ENCODE results near the gene LCE4A.

DNA sequence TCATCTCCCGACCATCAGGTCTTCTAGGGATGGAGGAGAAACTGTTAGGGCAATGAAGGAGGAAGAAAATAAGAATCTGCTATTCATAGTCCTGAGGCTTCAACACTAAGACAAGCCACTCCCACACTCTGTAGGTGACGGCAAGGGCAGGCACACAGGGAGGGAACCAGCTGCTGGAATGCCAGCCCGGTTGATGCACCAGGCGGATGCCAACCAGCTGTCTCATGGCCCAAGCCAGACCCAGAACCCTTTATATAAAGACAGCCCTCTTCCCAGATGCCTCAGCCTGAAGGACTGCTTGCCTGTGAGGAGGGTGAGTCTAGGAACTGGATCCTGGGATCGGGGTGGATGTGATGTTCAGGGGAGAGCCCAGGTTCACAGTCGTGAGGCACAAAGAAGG lies 49.8 kb downstream of the LCE4A start, which contains the start of gene KPRP:
- no peak for TF ChIP-seq NFATC4 (CRISPR knock-in tag; IDR thresholded peaks at IDR 0.05)
- TF ChIP-seq, protein P1, sequence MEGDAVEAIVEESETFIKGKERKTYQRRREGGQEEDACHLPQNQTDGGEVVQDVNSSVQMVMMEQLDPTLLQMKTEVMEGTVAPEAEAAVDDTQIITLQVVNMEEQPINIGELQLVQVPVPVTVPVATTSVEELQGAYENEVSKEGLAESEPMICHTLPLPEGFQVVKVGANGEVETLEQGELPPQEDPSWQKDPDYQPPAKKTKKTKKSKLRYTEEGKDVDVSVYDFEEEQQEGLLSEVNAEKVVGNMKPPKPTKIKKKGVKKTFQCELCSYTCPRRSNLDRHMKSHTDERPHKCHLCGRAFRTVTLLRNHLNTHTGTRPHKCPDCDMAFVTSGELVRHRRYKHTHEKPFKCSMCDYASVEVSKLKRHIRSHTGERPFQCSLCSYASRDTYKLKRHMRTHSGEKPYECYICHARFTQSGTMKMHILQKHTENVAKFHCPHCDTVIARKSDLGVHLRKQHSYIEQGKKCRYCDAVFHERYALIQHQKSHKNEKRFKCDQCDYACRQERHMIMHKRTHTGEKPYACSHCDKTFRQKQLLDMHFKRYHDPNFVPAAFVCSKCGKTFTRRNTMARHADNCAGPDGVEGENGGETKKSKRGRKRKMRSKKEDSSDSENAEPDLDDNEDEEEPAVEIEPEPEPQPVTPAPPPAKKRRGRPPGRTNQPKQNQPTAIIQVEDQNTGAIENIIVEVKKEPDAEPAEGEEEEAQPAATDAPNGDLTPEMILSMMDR (IDR thresholded peaks at IDR 0.05) = no peak
- no peak for TF ChIP-seq ZNF121 (CRISPR knock-in tag; IDR thresholded peaks at IDR 0.05)
- no peak for TF ChIP-seq IRF1 (CRISPR knock-in tag; IDR thresholded peaks at IDR 0.05)

Measured in WTC11 (cell line).